ENCODE measurements around the gene CAVIN4. TPM values are rescaled to one million over a fixed set of nuclear protein-coding genes. Genes with fewer than 3 reads are reported as not detected.

Gene CAVIN4
- total and polyA plus RNA-seq, 2 experiments from 2014 or later = 0.53 to 1.0 TPM

DNA sequence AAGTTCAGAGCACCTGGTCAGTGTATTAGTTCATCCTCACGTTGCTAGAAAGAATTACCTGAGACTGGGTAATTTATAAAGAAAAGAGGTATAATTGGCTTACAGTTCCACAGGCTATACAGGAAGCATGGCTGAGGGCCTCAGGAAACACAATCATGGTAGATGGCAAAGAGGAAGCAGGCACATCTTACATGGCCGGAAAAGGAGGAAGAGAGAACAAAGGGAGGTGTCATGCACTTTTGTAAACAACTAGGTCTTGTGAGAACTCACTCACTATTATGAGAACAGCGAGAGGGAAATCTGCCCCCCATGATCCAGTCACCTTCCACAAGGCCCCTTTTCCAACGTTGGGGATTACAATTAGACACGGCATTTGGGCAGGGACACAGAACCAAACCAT is 28.8 kb upstream of the CAVIN4 start:
- TF ChIP-seq EZH2phosphoT487 (IDR thresholded peaks at IDR 0.05; ENCODE audit: low read depth, severe bottlenecking, unreplicated experiment) (no peak), EZH2 (IDR thresholded peaks at IDR 0.05; ENCODE audit: borderline replicate concordance) (no peak)
- TF ChIP-seq, protein P1, sequence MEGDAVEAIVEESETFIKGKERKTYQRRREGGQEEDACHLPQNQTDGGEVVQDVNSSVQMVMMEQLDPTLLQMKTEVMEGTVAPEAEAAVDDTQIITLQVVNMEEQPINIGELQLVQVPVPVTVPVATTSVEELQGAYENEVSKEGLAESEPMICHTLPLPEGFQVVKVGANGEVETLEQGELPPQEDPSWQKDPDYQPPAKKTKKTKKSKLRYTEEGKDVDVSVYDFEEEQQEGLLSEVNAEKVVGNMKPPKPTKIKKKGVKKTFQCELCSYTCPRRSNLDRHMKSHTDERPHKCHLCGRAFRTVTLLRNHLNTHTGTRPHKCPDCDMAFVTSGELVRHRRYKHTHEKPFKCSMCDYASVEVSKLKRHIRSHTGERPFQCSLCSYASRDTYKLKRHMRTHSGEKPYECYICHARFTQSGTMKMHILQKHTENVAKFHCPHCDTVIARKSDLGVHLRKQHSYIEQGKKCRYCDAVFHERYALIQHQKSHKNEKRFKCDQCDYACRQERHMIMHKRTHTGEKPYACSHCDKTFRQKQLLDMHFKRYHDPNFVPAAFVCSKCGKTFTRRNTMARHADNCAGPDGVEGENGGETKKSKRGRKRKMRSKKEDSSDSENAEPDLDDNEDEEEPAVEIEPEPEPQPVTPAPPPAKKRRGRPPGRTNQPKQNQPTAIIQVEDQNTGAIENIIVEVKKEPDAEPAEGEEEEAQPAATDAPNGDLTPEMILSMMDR (IDR thresholded peaks at IDR 0.05; ENCODE audit: poor library complexity) = no peak
- no peak for DNase-seq (ENCODE audit: low spot score)
- Histone ChIP-seq H3K79me2 (no peaks in the 10 kb centered on the region), H3K36me3 (replicated peaks; ENCODE audit: insufficient read depth, low read depth) (no peaks in the 10 kb centered on the region), H3K4me3 (no peak overlapping the region), H2AFZ (no peak overlapping the region), H3K27me3 (no peaks in the 10 kb centered on the region), H3K9me2 (replicated peaks; ENCODE audit: insufficient read depth) (no peaks in the 10 kb centered on the region), H4K20me1 (ENCODE audit: insufficient read depth, poor library complexity, severe bottlenecking) (no peaks in the 10 kb centered on the region), H3K27ac (no peak overlapping the region), H3K4me1 (ENCODE audit: insufficient read depth) (no peaks in the 10 kb centered on the region), H3K9me3 (ENCODE audit: low read depth) (no peaks in the 10 kb centered on the region), H3K4me2 (no peak overlapping the region)
- WGBS (ENCODE audit: low lambda C conversion rate, missing lambda C conversion rate) = 97% methylated on average over 5 of the region's 5 CpGs

DNA sequence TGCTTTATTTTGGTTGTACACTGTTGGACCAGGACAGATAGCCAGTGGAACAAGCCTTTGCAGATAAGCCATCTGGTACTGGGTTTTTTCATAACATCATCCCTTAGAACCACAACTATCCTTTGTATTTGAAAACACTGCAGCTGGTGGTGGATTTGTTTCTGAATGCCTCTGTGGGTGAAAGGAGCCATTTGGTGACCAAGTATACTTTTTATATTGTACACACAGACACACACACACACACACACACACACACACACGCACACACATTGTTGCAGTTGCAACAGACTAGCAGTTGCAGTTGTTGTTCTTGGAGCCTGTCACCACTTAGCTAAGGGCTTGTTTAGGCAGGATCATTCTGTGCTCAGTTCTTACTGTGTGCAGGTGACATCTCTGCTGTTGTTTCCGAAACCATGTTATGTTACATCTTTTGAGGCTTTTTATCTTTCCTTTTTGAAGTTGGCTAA is 22.9 kb upstream of the CAVIN4 start:
- DNase-seq (ENCODE audit: low spot score) = no peak
- no peak overlapping the region for H3K27ac ChIP-seq
- no peak overlapping the region for H3K4me2 ChIP-seq
- no peaks in the 10 kb centered on the region for H3K79me2 ChIP-seq
- H3K9me2 ChIP-seq (replicated peaks; ENCODE audit: insufficient read depth) = no peaks in the 10 kb centered on the region
- no peaks in the 10 kb centered on the region for H3K36me3 ChIP-seq (replicated peaks; ENCODE audit: insufficient read depth, low read depth)
- H2AFZ ChIP-seq = no peak overlapping the region
- no peaks in the 10 kb centered on the region for H4K20me1 ChIP-seq (ENCODE audit: insufficient read depth, poor library complexity, severe bottlenecking)
- H3K9me3 ChIP-seq (ENCODE audit: low read depth) = no peaks in the 10 kb centered on the region
- WGBS (ENCODE audit: low lambda C conversion rate, missing lambda C conversion rate) = 94% methylated on average over 2 of the region's 2 CpGs
- no peaks in the 10 kb centered on the region for H3K4me1 ChIP-seq (ENCODE audit: insufficient read depth)
- no peaks in the 10 kb centered on the region for H3K27me3 ChIP-seq
- TF ChIP-seq EZH2phosphoT487 (IDR thresholded peaks at IDR 0.05; ENCODE audit: low read depth, severe bottlenecking, unreplicated experiment) = no peak
- no peak overlapping the region for H3K4me3 ChIP-seq

DNA sequence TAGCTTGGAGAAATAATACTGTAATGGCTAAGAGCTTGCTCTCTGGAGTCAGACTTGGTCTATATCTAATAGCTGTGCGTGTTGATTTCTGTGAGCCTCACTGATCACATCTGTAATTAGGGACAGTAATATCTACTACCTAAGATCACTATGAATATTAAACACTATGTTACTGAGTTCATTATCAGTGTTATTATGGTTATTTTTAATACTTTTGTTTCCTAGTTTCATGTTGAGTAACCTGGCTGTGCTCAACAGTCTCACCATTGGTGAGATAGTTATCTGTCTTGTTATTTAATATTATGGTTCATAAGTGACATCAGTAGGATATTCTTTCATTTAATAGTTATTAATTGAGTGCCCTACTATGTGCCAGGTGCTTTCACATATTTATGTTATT is 22.4 kb upstream of the CAVIN4 start:
- TF ChIP-seq EZH2 (IDR thresholded peaks at IDR 0.05; ENCODE audit: borderline replicate concordance) (no peak), EZH2phosphoT487 (IDR thresholded peaks at IDR 0.05; ENCODE audit: low read depth, severe bottlenecking, unreplicated experiment) (no peak)
- TF ChIP-seq, protein P1 (IDR thresholded peaks at IDR 0.05; ENCODE audit: poor library complexity) = no peak
- 97% methylated on average over 1 of the region's 1 CpG for WGBS (ENCODE audit: low lambda C conversion rate, missing lambda C conversion rate)

DNA sequence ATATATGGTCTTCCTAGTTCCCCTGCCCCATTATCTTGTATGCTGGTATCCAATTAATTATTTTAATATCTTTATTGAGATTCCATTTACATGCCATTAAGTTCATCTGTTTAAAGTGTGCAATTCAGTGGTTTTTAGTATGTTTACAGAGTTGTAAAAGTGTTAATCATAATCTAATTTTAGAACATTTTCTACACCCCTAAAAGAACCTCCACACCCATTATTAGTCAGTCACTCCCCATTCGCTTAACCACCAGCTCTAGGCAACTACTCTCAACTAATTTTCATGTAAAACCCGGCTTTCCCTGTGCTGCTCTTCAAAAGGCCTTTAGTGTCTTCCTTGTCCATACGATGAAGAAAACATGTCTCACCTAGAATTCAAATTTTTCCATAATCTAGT is 20.8 kb upstream of the CAVIN4 start:
- Histone ChIP-seq H3K79me2 (no peaks in the 10 kb centered on the region), H3K27me3 (no peaks in the 10 kb centered on the region), H3K4me3 (no peak overlapping the region), H3K4me2 (no peak overlapping the region), H3K9me2 (replicated peaks; ENCODE audit: insufficient read depth) (no peaks in the 10 kb centered on the region), H3K27ac (no peak overlapping the region), H3K36me3 (replicated peaks; ENCODE audit: insufficient read depth, low read depth) (no peaks in the 10 kb centered on the region), H3K4me1 (ENCODE audit: insufficient read depth) (no peaks in the 10 kb centered on the region), H3K9me3 (ENCODE audit: low read depth) (no peaks in the 10 kb centered on the region), H4K20me1 (ENCODE audit: insufficient read depth, poor library complexity, severe bottlenecking) (no peaks in the 10 kb centered on the region), H2AFZ (no peak overlapping the region)
- DNase-seq (ENCODE audit: low spot score) = no peak
- no peak for TF ChIP-seq EZH2 (IDR thresholded peaks at IDR 0.05; ENCODE audit: borderline replicate concordance)
- TF ChIP-seq, protein P1 (IDR thresholded peaks at IDR 0.05; ENCODE audit: poor library complexity) = no peak
- TF ChIP-seq EZH2phosphoT487 (IDR thresholded peaks at IDR 0.05; ENCODE audit: low read depth, severe bottlenecking, unreplicated experiment) = no peak
- 98% methylated on average over 3 of the region's 3 CpGs for WGBS (ENCODE audit: low lambda C conversion rate, missing lambda C conversion rate)

More for the DNA sequence above, 22.4 kb upstream of the CAVIN4 start:
- Histone ChIP-seq H3K9me2 (replicated peaks; ENCODE audit: insufficient read depth) (no peaks in the 10 kb centered on the region), H3K9me3 (ENCODE audit: low read depth) (no peaks in the 10 kb centered on the region), H3K4me1 (ENCODE audit: insufficient read depth) (no peaks in the 10 kb centered on the region), H3K79me2 (no peaks in the 10 kb centered on the region), H3K36me3 (replicated peaks; ENCODE audit: insufficient read depth, low read depth) (no peaks in the 10 kb centered on the region), H3K27ac (no peak overlapping the region), H3K4me2 (no peak overlapping the region), H3K4me3 (no peak overlapping the region), H4K20me1 (ENCODE audit: insufficient read depth, poor library complexity, severe bottlenecking) (no peaks in the 10 kb centered on the region), H3K27me3 (no peaks in the 10 kb centered on the region), H2AFZ (no peak overlapping the region)
- DNase-seq (ENCODE audit: low spot score) = no peak

Measured in hepatocyte (in vitro differentiated cells).